Globus pallidus (tissue), 1 donor: ENCODE data around the gene UBE2E2.

Experiments
- DNase-seq: peaks from one replicate; pipeline ENCODE4 v3.0.0-alpha.2; 2015; ENCODE audit warnings: low spot score

Gene UBE2E2

GRCh38 chr3:23276913-23277658 lies 74.0 kb downstream of the UBE2E2 start:
- DNase-seq: no peak

- DNase-seq: no peak
These were observed 74.6 kb downstream of the UBE2E2 start for GRCh38 chr3:23277688-23278087.

- DNase-seq: no peak
These were observed 80.5 kb downstream of the UBE2E2 start for GRCh38 chr3:23283625-23284024.

GRCh38 chr3:23288286-23288685 lies 85.2 kb downstream of the UBE2E2 start:
- DNase-seq: no peak

GRCh38 chr3:23288715-23289114 lies 85.6 kb downstream of the UBE2E2 start:
- DNase-seq: no peak

- no peak for DNase-seq
These were observed 89.3 kb downstream of the UBE2E2 start for GRCh38 chr3:23292432-23292831.

GRCh38 chr3:23294770-23295387 lies 91.8 kb downstream of the UBE2E2 start:
- DNase-seq: no peak

GRCh38 chr3:23301819-23302218 lies 98.7 kb downstream of the UBE2E2 start:
- DNase-seq: no peak

- DNase-seq: no peak
These were observed 99.1 kb downstream of the UBE2E2 start for GRCh38 chr3:23302271-23302670.

- no peak for DNase-seq
These were observed 100.6 kb downstream of the UBE2E2 start for GRCh38 chr3:23303601-23304217.

- no peak for DNase-seq
These were observed 101.3 kb downstream of the UBE2E2 start for GRCh38 chr3:23304424-23304823.

GRCh38 chr3:23308986-23309625 lies 106.0 kb downstream of the UBE2E2 start:
- no peak for DNase-seq

- DNase-seq: no peak
These were observed 109.7 kb downstream of the UBE2E2 start for GRCh38 chr3:23312866-23313265.

GRCh38 chr3:23314981-23315762 lies 112.0 kb downstream of the UBE2E2 start:
- no peak for DNase-seq

GRCh38 chr3:23316924-23317323 lies 113.8 kb downstream of the UBE2E2 start:
- no peak for DNase-seq

GRCh38 chr3:23319366-23320312 lies 116.5 kb downstream of the UBE2E2 start:
- DNase-seq: no peak

- DNase-seq: no peak
These were observed 117.8 kb downstream of the UBE2E2 start for GRCh38 chr3:23320586-23321570.

GRCh38 chr3:23324745-23325144 lies 121.6 kb downstream of the UBE2E2 start:
- no peak for DNase-seq

GRCh38 chr3:23325466-23326065 lies 122.4 kb downstream of the UBE2E2 start:
- DNase-seq: no peak
